H7 (cell line): ENCODE data around the gene TRIP10. TPM values are rescaled to one million over a fixed set of nuclear protein-coding genes. Genes with fewer than 3 reads are reported as not detected.
"Not testable (repeated sequence)": the region's sequence is repeated elsewhere in the genome, so short reads cannot be mapped to it uniquely, and the experiment has no call there.

Source experiments
- DNase-seq: peaks from one replicate; pipeline ENCODE4 v3.0.0; 2012
- H3K27me3 ChIP-seq: 2 replicates; pipeline ENCODE4 v1.6.0; 2011; ENCODE audit warnings: mild to moderate bottlenecking, low read length; ENCODE audit not compliant: control insufficient read depth, insufficient read depth
- H3K36me3 ChIP-seq: replicated peaks from 2 replicates; pipeline ENCODE4 v1.5.1; 2011; ENCODE audit warnings: low read length; ENCODE audit not compliant: control insufficient read depth, insufficient read depth
- H3K4me3 ChIP-seq: 2 replicates; pipeline ENCODE4 v1.5.1; 2011; ENCODE audit warnings: low read depth, mild to moderate bottlenecking, control low read depth, low read length, moderate library complexity; ENCODE audit not compliant: insufficient read depth
- total RNA-seq: library from RNA; depleted of rRNA; stranded (reverse); fragments of >200 nt; shearing (Covaris generic); gene quantifications from 2 replicates; pipeline ENCODE4 v1.2.3, GENCODE V29; 2014

TRIP10 gene
- total RNA-seq, 1 experiment from 2014 or later: 92.2 TPM

DNA sequence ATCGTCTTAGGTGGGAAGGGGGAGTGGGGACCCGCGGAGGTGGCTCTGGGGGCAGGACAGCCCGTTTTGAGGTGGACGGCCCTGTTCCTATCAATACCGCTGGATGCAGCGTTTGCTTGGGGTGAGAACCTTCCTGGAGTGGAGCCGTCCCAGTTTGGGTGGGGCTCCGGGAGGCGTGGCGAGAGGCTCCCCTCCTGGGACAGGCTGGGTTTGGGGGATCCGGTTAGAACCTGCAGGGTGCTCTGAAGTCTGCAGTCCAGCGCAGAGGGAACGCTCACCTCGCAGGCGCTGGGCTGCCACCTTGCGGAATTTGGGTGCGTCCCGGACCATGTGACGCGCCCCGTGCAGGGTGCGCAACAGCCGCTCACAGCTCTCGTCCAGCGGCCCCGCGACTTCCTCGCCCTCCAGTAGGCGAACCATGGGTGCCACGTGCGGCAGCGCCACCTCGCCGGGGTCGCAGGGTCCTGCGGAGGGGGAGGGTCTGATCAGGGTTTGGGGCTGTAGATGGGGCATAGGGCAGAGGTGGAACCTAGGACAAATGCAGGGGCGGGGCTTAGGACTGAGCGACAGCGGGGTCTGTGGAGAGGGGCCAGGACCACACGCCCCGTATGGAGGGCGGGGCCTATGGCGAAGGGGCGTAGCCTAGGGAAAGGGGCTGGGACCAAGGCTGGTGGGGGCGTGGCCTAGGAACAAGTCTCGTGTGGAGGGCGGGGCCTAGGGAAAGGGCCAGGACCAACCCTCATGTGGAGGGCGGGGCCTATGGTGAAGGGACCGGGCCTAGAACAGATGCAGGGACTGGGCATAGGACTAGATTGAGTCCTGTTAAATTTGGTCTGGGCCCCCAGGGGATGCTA is 13.9 kb downstream of the TRIP10 start:
- DNase-seq: peak; percentile 99
- peak overlapping the region; percentile 39 for H3K4me3 ChIP-seq
- H3K36me3 ChIP-seq: peaks cover 23% of the 10 kb centered on the region
- no peaks in the 10 kb centered on the region for H3K27me3 ChIP-seq

DNA sequence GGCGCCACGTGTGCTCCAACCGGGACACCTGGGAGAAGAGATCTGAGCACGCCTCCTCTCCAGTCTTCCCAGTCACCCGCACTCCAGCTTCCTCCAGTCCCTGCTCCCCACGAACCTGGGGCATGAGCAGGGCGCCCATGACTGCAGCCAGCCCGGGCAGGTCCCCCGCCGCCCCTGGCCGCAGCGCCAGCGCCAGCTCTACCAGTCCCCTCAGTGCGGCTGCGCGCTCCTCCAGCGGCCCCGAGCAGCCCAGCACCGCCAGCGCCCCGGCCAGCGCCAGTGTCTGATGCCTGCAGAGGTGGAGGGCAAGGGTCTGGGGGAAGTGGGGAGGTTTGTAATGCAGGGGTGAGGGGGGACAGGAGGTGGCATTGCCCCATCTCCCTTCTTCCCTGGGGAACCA is 14.7 kb downstream of the TRIP10 start:
- Histone ChIP-seq H3K36me3 (peaks cover 22% of the 10 kb centered on the region), H3K4me3 (no peak overlapping the region), H3K27me3 (no peaks in the 10 kb centered on the region)
- DNase-seq: no peak

GRCh38 chr19:6754653-6755463 is 15.4 kb downstream of the TRIP10 start:
- peak; percentile 22 for DNase-seq
- H3K4me3 ChIP-seq: no peak overlapping the region
- peaks cover 22% of the 10 kb centered on the region for H3K36me3 ChIP-seq
- H3K27me3 ChIP-seq: no peaks in the 10 kb centered on the region

DNA sequence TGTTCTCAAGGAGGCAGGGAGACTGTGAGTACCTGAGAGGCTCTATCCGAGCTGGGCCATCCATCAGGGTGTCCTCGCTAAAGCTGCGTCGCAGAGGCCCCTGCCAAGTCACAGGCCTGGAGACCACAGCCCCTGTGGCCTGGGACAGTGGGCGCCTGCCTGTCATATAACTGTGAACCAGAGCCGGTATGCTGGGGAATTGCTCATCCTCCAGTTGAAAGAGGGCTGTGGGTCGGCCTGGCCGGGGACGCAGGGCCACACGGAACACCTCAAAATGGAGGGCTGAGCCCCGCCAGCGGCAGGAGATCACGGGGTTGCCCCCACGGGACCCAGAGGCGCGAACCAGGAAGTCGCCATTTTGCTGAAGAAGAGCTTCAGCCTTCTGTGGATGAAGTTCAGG is 21.1 kb downstream of the TRIP10 start:
- DNase-seq: peak; percentile 26
- H3K27me3 ChIP-seq: no peaks in the 10 kb centered on the region
- peaks cover 11% of the 10 kb centered on the region for H3K36me3 ChIP-seq
- no peak overlapping the region for H3K4me3 ChIP-seq

DNA sequence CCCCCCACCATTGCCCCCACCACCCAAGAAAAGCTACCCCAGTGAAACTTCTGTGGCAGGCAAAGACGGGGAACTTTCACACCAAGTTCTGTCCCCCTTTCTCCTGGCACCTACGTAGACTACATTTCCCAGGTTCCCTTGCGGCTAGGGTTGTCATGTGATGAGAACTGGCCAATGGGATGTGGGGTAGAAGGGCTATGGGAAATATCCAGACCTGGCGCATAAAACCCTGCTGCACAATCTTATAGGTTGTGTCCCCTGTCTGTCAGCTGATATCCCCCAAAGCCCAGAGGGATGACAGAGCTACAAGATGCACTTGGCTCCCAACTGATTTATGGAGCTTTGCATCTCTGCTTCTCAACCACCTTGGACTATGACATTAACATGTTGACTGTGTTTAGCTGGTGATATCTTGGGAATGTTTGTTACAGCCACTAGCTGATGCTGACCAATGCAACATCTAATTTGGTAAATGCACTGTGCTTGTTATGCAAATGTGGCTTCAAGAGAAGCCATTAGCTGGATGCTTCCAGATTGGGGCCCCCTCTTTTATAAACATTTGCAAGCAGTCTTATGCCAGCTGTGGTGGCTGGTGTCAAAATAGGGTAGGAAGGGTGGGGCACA is 21.7 kb downstream of the TRIP10 start:
- Histone ChIP-seq H3K27me3 (no peaks in the 10 kb centered on the region), H3K4me3 (no peak overlapping the region), H3K36me3 (peaks cover 11% of the 10 kb centered on the region)
- peak; percentile 80 for DNase-seq

GRCh38 chr19:6762253-6762797 is 22.8 kb downstream of the TRIP10 start:
- H3K4me3 ChIP-seq, H3K36me3 ChIP-seq, DNase-seq, H3K27me3 ChIP-seq: not testable (repeated sequence)

- Histone ChIP-seq H3K36me3 (peaks cover 1% of the 10 kb centered on the region; the same call in 1 of the 2 replicates), H3K27me3 (no peaks in the 10 kb centered on the region), H3K4me3 (peak overlapping the region; percentile 88; the same call in 1 of the 2 replicates)
- peak; percentile 87 for DNase-seq
These were observed 26.4 kb downstream of the TRIP10 start for GRCh38 chr19:6765738-6766356.

- Histone ChIP-seq H3K4me3 (peak overlapping the region; percentile 88), H3K36me3 (peaks cover 1% of the 10 kb centered on the region; the same call in 1 of the 2 replicates), H3K27me3 (no peaks in the 10 kb centered on the region)
- DNase-seq: peak; percentile 24
These were observed 27.0 kb downstream of the TRIP10 start for GRCh38 chr19:6766357-6767080.

DNA sequence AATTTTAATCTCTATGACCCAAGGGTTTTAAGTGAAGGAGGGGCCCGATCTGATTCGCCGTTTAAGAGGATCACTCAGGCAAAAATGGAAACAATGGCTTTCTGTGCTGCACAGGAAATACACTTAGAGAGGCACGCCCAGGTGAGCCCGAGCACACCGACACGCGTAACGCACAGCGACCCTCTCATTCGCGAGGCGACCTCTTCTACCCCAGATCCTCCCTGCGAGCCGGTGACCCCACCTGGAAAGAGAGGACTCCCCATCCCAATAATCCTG is 27.5 kb downstream of the TRIP10 start:
- no peak for DNase-seq
- Histone ChIP-seq H3K4me3 (peak overlapping the region; percentile 88), H3K27me3 (no peaks in the 10 kb centered on the region), H3K36me3 (peaks cover 1% of the 10 kb centered on the region; the same call in 1 of the 2 replicates)

DNA sequence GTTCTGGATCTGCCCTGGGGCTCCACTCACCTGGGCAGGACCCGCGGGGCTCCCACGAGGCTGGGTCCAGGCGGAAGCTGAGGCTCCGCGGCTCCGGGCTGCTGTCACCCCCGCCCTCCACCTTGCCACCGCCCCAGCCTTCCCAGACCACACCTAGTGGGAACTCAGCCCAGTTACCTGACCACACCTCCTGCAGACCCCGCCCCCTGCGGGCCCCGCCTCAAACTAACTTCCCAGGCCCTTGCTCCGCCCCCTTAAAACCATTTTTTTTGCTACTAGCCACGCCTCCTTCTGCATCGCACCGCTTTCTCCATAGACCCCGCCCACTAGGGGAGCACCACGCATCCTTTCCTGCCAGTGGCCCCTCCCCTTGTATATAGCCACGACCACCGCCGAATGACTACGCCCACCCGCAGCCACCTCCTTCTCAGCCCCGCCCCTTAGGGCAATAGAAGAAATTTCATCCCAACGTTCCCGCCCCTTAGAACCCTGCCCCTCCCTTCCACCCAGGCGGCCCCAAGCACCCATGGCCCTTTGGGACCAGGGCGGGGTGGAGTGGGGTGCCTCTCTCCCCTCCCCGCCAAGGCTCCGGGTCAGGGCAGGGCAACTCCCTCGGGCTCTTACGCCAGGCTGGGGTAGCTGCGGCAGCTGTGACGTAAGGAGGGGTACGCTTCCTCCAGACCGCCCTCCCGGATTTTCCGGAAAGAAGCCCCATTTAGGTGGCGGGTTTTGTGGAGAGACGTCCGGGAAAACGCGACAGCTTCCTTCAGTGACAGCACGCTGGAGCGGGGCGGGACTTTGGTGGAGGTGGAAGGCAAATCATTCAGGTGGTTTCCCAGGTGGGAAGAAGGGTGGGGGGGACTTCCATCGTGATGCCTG is 28.1 kb downstream of the TRIP10 start, which contains the start of gene SH2D3A:
Gene SH2D3A (minus strand): TSS at position 79 of the 879 bp plus-strand sequence. CDS start 3,687 bp downstream, outside the sequence.
- H3K36me3 ChIP-seq: peaks cover 1% of the 10 kb centered on the region; the same call in 1 of the 2 replicates
- no peaks in the 10 kb centered on the region for H3K27me3 ChIP-seq
- H3K4me3 ChIP-seq: peak within 1 kb of the TSS; percentile 88
- peak; percentile 98 for DNase-seq

DNA sequence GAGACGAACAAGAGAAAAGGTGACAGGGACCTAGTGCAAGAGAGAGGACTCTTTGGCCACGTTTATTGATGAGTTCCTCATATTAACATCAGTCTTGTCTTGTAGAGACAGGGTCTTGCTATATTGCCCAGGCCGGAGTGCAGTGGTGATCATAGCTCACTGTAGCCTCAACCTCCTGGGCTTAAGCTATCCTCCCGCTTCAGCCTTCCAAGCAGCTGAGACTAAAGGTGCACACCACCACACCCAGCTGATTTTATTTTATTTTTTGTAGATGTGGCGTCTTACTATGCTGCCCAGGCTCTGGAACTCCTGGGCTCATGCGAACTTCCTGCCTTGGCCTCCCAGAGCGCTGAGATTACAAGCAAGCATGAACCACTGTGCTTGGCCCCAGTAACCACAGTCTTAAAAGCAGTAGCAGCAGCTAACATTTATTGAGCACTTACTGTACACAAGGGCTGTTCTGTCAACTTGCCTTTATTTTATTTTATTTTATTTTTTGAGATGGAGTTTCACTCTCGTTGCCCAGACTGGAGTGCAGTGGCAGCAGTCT is 28.8 kb downstream of the TRIP10 start:
- Histone ChIP-seq H3K36me3 (peaks cover 1% of the 10 kb centered on the region; the same call in 1 of the 2 replicates), H3K4me3 (peak overlapping the region; percentile 52), H3K27me3 (no peaks in the 10 kb centered on the region)
- no peak for DNase-seq

GRCh38 chr19:6769006-6769619 is 29.6 kb downstream of the TRIP10 start:
- peak; percentile 79 for DNase-seq
- Histone ChIP-seq H3K36me3 (peaks cover 1% of the 10 kb centered on the region; the same call in 1 of the 2 replicates), H3K4me3 (no peak overlapping the region), H3K27me3 (no peaks in the 10 kb centered on the region)
